GM19238 (cell line): ENCODE data around the gene RAVER1.

Experiments
- DNase-seq: peaks from one replicate; pipeline ENCODE4 v3.0.0; 2011; ENCODE audit warnings: low spot score; ENCODE audit not compliant: insufficient read length

The RAVER1 gene

GRCh38 chr19:10318807-10319682, 14.3 kb downstream of the RAVER1 start:
- DNase-seq: no peak

- no peak for DNase-seq
These were observed 15.4 kb downstream of the RAVER1 start for GRCh38 chr19:10317857-10318462.

DNA sequence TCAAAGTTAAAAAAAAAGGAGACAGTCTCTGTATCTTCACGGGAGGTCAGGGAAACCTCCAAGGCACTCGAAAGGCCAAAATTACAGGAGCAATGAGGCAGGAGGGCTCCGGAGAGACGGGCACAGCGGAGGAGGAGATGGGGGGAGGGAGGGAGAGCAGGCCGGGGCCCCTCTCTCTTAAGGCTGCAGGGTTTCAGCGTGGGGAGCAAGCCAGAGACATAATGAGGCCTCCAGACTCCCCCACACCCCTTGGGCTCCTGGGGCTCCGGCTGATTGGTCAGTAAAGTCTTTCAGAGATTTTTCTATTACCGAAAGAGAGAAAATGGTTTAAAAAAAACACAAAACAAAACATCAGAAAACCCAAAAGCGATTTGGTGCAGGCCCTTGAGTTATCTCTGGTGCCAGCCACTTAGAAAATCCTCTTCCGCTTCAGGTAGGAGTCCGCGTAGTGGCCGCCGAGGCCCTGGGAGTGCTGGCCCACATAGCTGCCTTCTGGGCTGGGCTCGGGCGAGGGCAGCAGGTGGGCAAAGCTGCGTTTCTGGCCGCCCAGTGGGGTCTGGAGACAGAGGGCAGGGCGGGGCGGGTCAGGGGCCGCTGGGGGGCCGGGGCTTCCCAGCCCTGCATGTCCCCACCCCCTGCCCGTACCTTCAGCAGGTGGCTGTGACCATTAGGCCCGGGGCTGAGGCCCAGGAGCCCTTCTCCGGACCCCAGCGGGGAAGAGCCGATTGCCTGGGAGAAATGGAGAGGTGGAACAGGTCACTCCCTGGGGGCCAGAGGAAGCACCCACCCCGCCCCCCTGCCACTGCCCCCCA, 16.1 kb downstream of the RAVER1 start:
- no peak for DNase-seq

DNA sequence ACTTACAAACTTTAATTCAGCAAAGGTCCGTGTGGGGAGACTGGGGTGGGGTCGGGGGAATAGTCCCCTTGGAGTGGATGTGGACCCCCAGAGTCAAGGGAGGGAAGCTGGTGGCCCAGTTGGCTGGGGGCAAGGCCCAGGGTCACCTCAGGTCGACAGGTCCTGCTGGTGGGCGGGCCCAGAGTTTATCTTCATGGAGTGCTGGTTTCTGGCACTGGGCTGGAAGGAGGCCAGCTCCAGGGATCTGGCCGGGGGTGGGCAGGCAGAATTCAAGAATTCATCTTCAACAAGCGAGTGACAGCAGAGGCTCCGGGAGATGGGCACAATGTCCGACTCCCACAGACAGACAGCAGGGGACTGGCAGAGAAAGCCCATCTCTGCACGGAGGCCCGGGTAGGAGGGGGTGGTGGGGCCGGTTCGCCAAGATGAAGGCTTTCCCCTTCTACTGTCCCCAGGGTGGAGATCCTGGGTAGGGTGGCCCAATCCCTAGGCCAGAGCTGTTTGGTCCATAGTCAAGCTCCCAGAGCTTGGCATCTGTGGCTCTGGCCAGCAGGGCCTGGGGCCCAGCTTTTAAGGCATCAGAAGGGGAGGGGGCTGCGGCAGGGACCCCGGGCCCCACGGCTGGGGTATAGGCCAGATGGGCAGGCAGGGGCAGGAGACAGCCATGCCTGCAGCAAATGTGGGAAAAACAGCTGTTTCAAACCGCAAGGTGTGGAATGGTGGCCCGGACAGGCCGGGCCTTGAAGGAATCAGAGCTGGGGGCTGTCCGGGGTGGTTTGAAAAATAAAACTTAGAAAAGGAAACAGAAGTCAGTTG, 16.9 kb downstream of the RAVER1 start:
- DNase-seq: no peak

DNA sequence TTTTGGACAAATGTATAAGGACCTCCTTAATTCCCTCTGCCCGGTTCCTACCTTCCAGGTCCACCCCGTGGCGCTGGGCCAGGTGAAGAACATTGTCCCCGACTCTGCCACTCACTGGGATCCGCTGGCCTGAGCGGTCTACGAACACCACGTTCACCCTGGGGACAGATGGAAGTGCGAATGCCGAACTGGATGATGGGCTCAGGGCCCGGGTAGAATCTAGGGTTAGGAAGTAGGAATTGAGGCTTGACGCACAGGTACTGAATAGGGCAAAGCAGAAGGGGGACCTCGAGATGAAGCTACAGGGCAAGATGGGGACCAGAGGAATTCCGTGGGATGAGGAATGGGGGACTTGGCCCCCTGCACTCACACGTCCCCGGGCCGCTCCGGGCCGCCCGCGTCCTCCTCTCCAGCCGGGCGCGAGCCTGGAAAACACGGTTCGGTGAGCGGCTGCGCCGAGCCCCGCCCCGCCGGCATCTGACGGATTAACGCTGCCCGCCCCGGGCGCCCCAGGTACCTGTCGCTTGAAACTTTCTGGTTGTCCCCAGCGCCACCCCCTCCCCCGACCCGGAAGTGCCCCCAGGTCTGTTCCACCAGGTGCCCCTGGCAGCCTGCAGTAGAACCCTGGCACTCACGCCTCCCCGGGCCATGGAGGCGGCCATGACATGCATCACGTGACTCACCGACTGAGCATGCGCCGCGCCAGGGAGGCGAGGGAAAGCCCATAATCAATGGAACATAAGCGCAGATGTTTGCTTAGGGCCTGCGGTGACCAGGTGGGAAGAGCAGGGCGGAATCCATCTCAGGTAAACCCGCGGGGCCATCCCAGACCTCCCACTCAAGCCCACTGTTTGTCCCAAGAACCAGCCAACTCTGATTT, 17.8 kb downstream of the RAVER1 start, which contains the start of gene FDX2:
TSS of gene FDX2 (minus strand) at position 681 of the 880 bp plus-strand sequence. CDS start at position 662, 19 bp downstream.
- peak; percentile 95 for DNase-seq

DNA sequence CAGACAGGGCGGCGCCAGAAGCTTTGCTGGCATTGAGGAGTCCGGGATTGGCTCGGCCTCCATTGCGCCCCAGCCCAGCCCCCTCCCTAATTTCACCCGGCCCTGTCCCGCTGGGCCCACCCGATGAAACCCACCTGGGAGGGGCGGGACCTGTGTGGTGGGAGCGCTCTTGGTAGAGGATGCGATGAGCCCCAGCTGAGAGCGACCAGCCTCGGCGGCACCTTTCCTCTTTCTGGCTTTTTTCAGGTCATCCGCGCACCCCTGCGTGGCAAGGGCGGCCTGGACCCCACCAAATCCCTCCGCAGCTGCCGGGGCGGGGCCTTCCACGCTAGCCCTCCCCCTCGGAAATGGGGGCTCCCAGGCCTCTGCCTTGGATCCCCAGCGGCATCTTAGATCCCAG, 23.9 kb downstream of the RAVER1 start, which contains the start of gene ZGLP1:
TSS of gene ZGLP1 (minus strand) at position 393 of the 400 bp plus-strand sequence.
- DNase-seq: no peak

DNA sequence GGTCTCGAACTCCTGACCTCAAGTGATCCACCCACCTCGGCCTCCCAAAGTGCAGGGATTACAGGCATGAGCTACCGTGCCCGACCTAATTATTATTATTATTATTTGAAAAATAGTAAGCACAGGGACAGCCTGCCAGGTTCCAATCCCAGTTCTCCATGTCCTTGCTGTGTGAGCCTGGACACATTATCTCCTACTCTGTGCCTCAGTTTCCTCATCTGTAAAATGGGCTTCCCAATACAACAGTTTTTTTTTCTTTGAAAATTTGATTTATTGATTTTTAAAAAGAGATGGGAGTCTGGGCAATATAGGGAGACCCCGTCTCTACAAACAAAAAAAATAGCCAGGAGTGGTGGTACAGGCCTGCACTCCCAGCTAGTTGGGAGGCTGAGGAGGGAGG, 27.0 kb downstream of the RAVER1 start:
- no peak for DNase-seq

GRCh38 chr19:10305139-10305806, 28.1 kb downstream of the RAVER1 start:
- no peak for DNase-seq

DNA sequence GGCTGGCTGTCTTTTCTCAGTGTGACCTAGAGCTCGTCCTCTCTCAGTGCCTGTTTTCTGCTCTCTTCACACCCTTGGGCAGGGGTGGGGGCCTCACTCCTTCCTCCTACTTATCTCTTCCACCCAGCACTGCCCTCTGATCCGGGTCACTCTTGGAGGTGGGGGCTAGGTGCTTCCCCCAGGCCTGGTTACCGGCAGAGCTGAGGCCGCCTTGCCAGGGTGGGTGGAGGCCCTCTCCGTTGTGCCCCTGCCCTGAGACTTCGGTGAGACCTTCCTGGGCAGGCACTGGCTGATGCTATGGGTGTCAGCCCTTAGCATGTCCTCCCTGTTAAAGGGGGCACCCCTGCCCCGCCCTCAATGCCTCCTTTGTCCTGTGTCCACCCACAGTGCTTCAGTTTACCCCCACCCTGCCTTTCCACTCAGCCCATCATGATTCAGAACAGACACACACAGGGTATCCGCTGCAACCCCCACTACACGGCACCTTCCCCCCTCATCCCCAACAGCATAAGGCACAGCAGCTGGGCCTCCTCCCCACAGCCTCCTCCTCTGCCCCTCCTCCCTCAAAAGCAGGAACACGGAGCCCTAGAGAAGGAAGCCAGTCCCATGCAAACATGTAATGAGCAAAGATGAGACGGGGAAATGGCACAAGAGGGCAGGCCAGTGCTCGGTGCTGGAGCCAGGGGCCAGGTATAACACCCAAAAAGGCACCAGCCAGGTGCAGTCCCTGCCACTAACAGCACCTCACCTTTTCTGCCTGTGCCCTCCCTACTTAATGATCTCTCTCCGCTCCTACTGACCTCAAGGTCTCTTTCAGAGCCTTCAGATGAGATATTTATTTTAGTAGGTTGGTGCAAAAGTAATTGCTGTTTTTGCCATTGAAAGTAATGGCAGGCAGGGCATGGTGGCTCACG, 33.5 kb downstream of the RAVER1 start:
- DNase-seq: no peak

GRCh38 chr19:10295847-10296591, 37.3 kb downstream of the RAVER1 start:
- DNase-seq: no peak

DNA sequence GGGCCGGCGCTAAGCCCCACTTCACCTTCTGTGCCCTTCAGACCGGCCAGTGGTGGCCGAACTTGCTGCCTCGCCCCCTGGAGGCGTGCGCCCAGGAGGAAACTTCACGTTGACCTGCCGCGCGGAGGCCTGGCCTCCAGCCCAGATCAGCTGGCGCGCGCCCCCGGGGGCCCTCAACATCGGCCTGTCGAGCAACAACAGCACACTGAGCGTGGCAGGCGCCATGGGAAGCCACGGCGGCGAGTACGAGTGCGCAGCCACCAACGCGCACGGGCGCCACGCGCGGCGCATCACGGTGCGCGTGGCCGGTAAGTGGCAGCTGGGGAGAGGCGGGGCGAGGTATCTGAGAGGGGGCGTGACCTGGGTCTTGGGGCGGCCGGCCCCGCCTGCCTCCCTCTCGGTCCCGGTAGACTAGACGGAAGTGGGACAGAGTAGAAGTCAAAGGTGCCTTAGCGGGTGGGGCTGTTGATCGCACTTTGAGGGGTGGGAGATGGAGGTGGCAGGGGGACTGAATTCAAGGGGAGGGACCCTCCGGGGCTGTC, 38.0 kb downstream of the RAVER1 start:
- peak; percentile 80 for DNase-seq

DNA sequence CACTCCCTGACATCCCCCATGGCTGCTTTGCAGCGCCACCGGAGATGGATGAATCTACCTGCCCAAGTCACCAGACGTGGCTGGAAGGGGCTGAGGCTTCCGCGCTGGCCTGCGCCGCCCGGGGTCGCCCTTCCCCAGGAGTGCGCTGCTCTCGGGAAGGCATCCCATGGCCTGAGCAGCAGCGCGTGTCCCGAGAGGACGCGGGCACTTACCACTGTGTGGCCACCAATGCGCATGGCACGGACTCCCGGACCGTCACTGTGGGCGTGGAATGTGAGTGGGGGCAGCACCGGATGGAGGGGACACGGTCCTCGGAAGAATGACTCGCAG, 39.0 kb downstream of the RAVER1 start:
- DNase-seq: no peak

- DNase-seq: no peak
These were observed 39.5 kb downstream of the RAVER1 start for GRCh38 chr19:10293637-10294367.

DNA sequence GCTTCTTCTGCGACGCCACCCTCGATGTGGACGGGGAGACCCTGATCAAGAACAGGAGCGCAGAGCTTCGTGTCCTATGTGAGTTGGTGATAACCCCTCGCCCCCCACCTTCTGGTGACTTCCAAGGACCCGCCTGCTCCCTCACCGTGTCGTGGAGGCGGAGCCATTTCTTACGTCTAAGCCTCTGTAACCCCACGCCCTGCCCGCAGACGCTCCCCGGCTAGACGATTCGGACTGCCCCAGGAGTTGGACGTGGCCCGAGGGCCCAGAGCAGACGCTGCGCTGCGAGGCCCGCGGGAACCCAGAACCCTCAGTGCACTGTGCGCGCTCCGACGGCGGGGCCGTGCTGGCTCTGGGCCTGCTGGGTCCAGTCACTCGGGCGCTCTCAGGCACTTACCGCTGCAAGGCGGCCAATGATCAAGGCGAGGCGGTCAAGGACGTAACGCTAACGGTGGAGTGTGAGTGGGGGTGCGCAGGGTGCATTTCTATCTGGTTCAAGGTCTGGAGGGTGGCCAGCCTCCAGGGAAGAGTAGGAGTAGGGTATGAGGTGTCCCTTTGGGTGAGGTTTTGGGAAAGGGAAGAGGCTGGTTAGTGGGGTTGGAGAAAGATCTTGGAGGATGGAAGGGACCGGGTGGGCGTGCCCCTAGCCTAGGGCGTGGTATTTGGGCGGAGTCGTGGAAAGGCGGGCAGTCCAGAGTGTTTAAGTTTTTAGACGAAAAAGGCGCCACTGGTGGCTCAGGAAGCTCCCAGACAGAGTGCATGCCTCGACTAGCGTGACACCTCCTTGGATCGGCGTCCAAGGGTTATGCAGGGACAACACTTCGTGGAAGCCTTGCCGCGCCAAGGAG, 40.3 kb downstream of the RAVER1 start:
- no peak for DNase-seq

- peak; percentile 69 for DNase-seq
These were observed 41.0 kb downstream of the RAVER1 start for GRCh38 chr19:10292206-10292788.
